ENCODE data around the gene MAP3K20. TPM values are rescaled to one million over a fixed set of nuclear protein-coding genes. Genes with fewer than 3 reads are reported as not detected.

Gene MAP3K20
- polyA plus RNA-seq, 1 experiment = 74.6 TPM

- Histone ChIP-seq H3K27me3 (ENCODE audit: control insufficient read depth, insufficient read depth, low read length) (no peaks in the 10 kb centered on the region), H3K27ac (ENCODE audit: low read depth, low read length) (no peak overlapping the region), H3K4me3 (ENCODE audit: low read depth, low read length) (no peak overlapping the region), H3K9me3 (ENCODE audit: control insufficient read depth, insufficient read depth, low read length) (no peaks in the 10 kb centered on the region)
- ChIA-PET CTCF (no interaction called here), POLR2A (no interaction called here)
- no peak for DNase-seq (ENCODE audit: low read depth, low spot score)
- TF ChIP-seq CTCF (IDR thresholded peaks at IDR 0.05; ENCODE audit: low read depth, low read length) = no peak
These were observed 195.5 kb downstream of the MAP3K20 start for GRCh38 chr2:173271135-173271534.

GRCh38 chr2:173271825-173272224 lies 196.2 kb downstream of the MAP3K20 start:
- POLR2A ChIA-PET = no interaction called here
- no peaks in the 10 kb centered on the region for H3K9me3 ChIP-seq (ENCODE audit: control insufficient read depth, insufficient read depth, low read length)
- CTCF ChIA-PET = interaction anchor here (0.6 kb wide), 1 partner anchor 33 kb away, joined by 3 read pairs; no protein-coding TSS in a partner anchor
- no peak overlapping the region for H3K27ac ChIP-seq (ENCODE audit: low read depth, low read length)
- no peaks in the 10 kb centered on the region for H3K27me3 ChIP-seq (ENCODE audit: control insufficient read depth, insufficient read depth, low read length)
- no peak for TF ChIP-seq CTCF (IDR thresholded peaks at IDR 0.05; ENCODE audit: low read depth, low read length)
- H3K4me3 ChIP-seq (ENCODE audit: low read depth, low read length) = no peak overlapping the region
- no peak for DNase-seq (ENCODE audit: low read depth, low spot score)

GRCh38 chr2:173272849-173273248 lies 197.2 kb downstream of the MAP3K20 start:
- H3K9me3 ChIP-seq (ENCODE audit: control insufficient read depth, insufficient read depth, low read length) = no peaks in the 10 kb centered on the region
- no peak for DNase-seq (ENCODE audit: low read depth, low spot score)
- H3K27ac ChIP-seq (ENCODE audit: low read depth, low read length) = no peak overlapping the region
- CTCF ChIA-PET = interaction anchor here (0.8 kb wide), 2 partner anchors 20 to 177 kb away, joined by 3 read pairs; no protein-coding TSS in a partner anchor
- POLR2A ChIA-PET = no interaction called here
- no peaks in the 10 kb centered on the region for H3K27me3 ChIP-seq (ENCODE audit: control insufficient read depth, insufficient read depth, low read length)
- H3K4me3 ChIP-seq (ENCODE audit: low read depth, low read length) = no peak overlapping the region
- TF ChIP-seq CTCF (IDR thresholded peaks at IDR 0.05; ENCODE audit: low read depth, low read length) = no peak

GRCh38 chr2:173278794-173279526 lies 203.3 kb downstream of the MAP3K20 start:
- Histone ChIP-seq H3K9me3 (ENCODE audit: control insufficient read depth, insufficient read depth, low read length) (peaks cover 9% of the 10 kb centered on the region; the same call in 1 of the 2 replicates), H3K27ac (ENCODE audit: low read depth, low read length) (no peak overlapping the region), H3K4me3 (ENCODE audit: low read depth, low read length) (no peak overlapping the region), H3K27me3 (ENCODE audit: control insufficient read depth, insufficient read depth, low read length) (no peaks in the 10 kb centered on the region)
- TF ChIP-seq CTCF (IDR thresholded peaks at IDR 0.05; ENCODE audit: low read depth, low read length) = no peak
- ChIA-PET CTCF (no interaction called here), POLR2A (no interaction called here)
- no peak for DNase-seq (ENCODE audit: low read depth, low spot score)

- ChIA-PET POLR2A (no interaction called here), CTCF (no interaction called here)
- Histone ChIP-seq H3K27me3 (ENCODE audit: control insufficient read depth, insufficient read depth, low read length) (no peaks in the 10 kb centered on the region), H3K9me3 (ENCODE audit: control insufficient read depth, insufficient read depth, low read length) (peaks cover 9% of the 10 kb centered on the region; the same call in 1 of the 2 replicates), H3K27ac (ENCODE audit: low read depth, low read length) (no peak overlapping the region), H3K4me3 (ENCODE audit: low read depth, low read length) (no peak overlapping the region)
- TF ChIP-seq CTCF (IDR thresholded peaks at IDR 0.05; ENCODE audit: low read depth, low read length) = no peak
- no peak for DNase-seq (ENCODE audit: low read depth, low spot score)
These were observed 203.9 kb downstream of the MAP3K20 start for GRCh38 chr2:173279527-173279868.

Data from AG04450 (cell line).